K562 (cell line): ENCODE results near the gene WDR55. TPM values are rescaled to one million over a fixed set of nuclear protein-coding genes. Genes with fewer than 3 reads are reported as not detected.

Source experiments
- CSDE1 ChIP-seq, 2 experiments: fragments of 450-650 bp; IDR thresholded peaks; 2 replicates each; pipeline ENCODE4 v1.6.1; 2016; ENCODE audit warnings: mild to moderate bottlenecking in 1 of 2
- FOXM1 ChIP-seq, 2 experiments: fragments of 450-650 bp in 1 of 2; sonication (generic) in 1 of 2; formaldehyde crosslinking in 1 of 2; IDR thresholded peaks; 2 replicates each; pipeline versions ENCODE4 v1.6.1 to v1.9.0; 2017 to 2022; ENCODE audit warnings: low read depth in 2 of 2, mild to moderate bottlenecking in 2 of 2, missing genetic modification reagents in 1 of 2, moderate library complexity in 1 of 2
- GABPB1 ChIP-seq: sonication (generic); formaldehyde crosslinking; IDR thresholded peaks from 2 replicates; pipeline ENCODE4 v1.8.0; 2022; ENCODE audit warnings: mild to moderate bottlenecking, missing genetic modification reagents
- GATAD2A ChIP-seq: fragments of 450-650 bp; IDR thresholded peaks from 2 replicates; pipeline ENCODE4 v1.6.1; 2017
- HIVEP1 ChIP-seq: fragments of 250-450 bp; sonication (Bioruptor Pico); IDR thresholded peaks from 2 replicates; pipeline ENCODE4 v1.4.0; 2020; ENCODE audit warnings: mild to moderate bottlenecking
- HMG20B ChIP-seq: fragments of 250-450 bp; sonication (Bioruptor Pico); IDR thresholded peaks from 2 replicates; pipeline ENCODE4 v1.5.0; 2021; ENCODE audit warnings: mild to moderate bottlenecking
- IRF1 ChIP-seq: sonication (generic); formaldehyde crosslinking; IDR thresholded peaks from 2 replicates; pipeline ENCODE4 v1.8.0; 2022; ENCODE audit warnings: missing genetic modification reagents, mild to moderate bottlenecking, borderline replicate concordance
- MTA2 ChIP-seq: fragments of 450-650 bp; IDR thresholded peaks from 2 replicates; pipeline ENCODE4 v1.6.1; 2016; ENCODE audit warnings: low read depth
- NBN ChIP-seq: fragments of 450-650 bp; IDR thresholded peaks from 2 replicates; pipeline ENCODE4 v1.6.1; 2016; ENCODE audit warnings: low read depth, mild to moderate bottlenecking
- PPARD ChIP-seq: fragments of 250-450 bp; sonication (Bioruptor Pico); IDR thresholded peaks from 2 replicates; pipeline ENCODE4 v1.8.0; 2022; ENCODE audit warnings: inconsistent platforms, mild to moderate bottlenecking, moderate library complexity
- PTRF ChIP-seq: fragments of 450-650 bp; IDR thresholded peaks from 2 replicates; pipeline ENCODE4 v1.6.1; 2016; ENCODE audit warnings: mild to moderate bottlenecking, missing genetic modification characterization, missing compliant biosample characterization
- RBBP5 ChIP-seq: fragments of 200-600 bp; sonication (generic); IDR thresholded peaks from 2 replicates; pipeline ENCODE4 v1.6.1; 2012; ENCODE audit warnings: borderline replicate concordance, mild to moderate bottlenecking, low read length, control low read depth, inconsistent platforms; ENCODE audit not compliant: insufficient read depth, poor library complexity, severe bottlenecking
- RBM17 ChIP-seq: fragments of 200-400 bp; formaldehyde crosslinking; IDR thresholded peaks from 2 replicates; pipeline ENCODE4 v1.6.1; 2017; ENCODE audit warnings: low read depth, mild to moderate bottlenecking, low read length, borderline replicate concordance
- SIN3A ChIP-seq, 2 experiments: fragments of 150-350 bp in 1 of 2; IDR thresholded peaks; 2 replicates each; pipeline ENCODE4 v1.6.1; 2011 to 2016; ENCODE audit warnings: borderline replicate concordance in 2 of 2, low read depth in 2 of 2, low read length in 2 of 2, mild to moderate bottlenecking in 2 of 2, moderate library complexity in 2 of 2; ENCODE audit not compliant: control insufficient read depth in 1 of 2
- SRSF7 ChIP-seq: fragments of 200-400 bp; formaldehyde crosslinking; optimal IDR thresholded peaks from 2 replicates; pipeline ENCODE3; 2017; ENCODE audit warnings: mild to moderate bottlenecking, low read depth, low read length
- TCF7 ChIP-seq: sonication (generic); IDR thresholded peaks from 2 replicates; pipeline ENCODE4 v1.6.1; 2016; ENCODE audit warnings: antibody characterized with exemption, borderline replicate concordance
- TRIM25 ChIP-seq: fragments of 450-650 bp; IDR thresholded peaks from 2 replicates; pipeline ENCODE4 v1.7.0; 2016; ENCODE audit warnings: borderline replicate concordance
- ZC3H8 ChIP-seq: fragments of 450-650 bp; IDR thresholded peaks from 2 replicates; pipeline ENCODE4 v1.6.1; 2017
- ZNF445 ChIP-seq: fragments of 250-450 bp; sonication (Bioruptor Pico); IDR thresholded peaks from 2 replicates; pipeline ENCODE4 v1.4.0; 2020; ENCODE audit warnings: low read depth, mild to moderate bottlenecking, moderate library complexity
- polyA plus RNA-seq, 8 experiments: library from polyadenylated mRNA; depleted of rRNA in 4 of 8; stranded (reverse) in 5 of 8; unstranded in 3 of 8; fragments of >200 nt; fragmentation: Nextera tagmentation in 2 of 8; fragmentation: Illumina TruSeq in 1 of 8; extraction: Ambion mirVana in 2 of 8; extraction: Trizol in 1 of 8; gene quantifications; 2 replicates each; pipeline versions ENCODE4 v1.2.1 to v1.2.3, GENCODE V29; 2011 to 2014; ENCODE audit warnings: inconsistent platforms in 1 of 8, missing spikeins in 1 of 8
- total RNA-seq, 7 experiments: library from RNA; depleted of rRNA in 6 of 7; stranded (reverse); fragments of >200 nt in 6 of 7; fragmentation: Illumina TruSeq in 2 of 7; extraction: Trizol in 2 of 7; gene quantifications; 2 replicates each; pipeline versions ENCODE4 v1.2.1 to v1.2.3, GENCODE V29; 2011 to 2021; ENCODE audit warnings: low replicate concordance in 1 of 7
- TF ChIP-seq, protein P1 (sequence below): fragments of 450-650 bp; IDR thresholded peaks from 2 replicates; pipeline ENCODE4 v1.6.1; 2016; ENCODE audit warnings: missing biosample characterization, missing genetic modification characterization
- TF ChIP-seq, protein P2 (sequence below): sonication (generic); formaldehyde crosslinking; IDR thresholded peaks from 2 replicates; pipeline ENCODE4 v1.8.1; 2022; ENCODE audit warnings: missing genetic modification reagents

WDR55 gene
- total and polyA plus RNA-seq, 9 of the 15 experiments (the other 6 are each of a cell fraction or from before 2014, with no cell fraction given): 5.2 to 45.0 (median 29.3) TPM

DNA sequence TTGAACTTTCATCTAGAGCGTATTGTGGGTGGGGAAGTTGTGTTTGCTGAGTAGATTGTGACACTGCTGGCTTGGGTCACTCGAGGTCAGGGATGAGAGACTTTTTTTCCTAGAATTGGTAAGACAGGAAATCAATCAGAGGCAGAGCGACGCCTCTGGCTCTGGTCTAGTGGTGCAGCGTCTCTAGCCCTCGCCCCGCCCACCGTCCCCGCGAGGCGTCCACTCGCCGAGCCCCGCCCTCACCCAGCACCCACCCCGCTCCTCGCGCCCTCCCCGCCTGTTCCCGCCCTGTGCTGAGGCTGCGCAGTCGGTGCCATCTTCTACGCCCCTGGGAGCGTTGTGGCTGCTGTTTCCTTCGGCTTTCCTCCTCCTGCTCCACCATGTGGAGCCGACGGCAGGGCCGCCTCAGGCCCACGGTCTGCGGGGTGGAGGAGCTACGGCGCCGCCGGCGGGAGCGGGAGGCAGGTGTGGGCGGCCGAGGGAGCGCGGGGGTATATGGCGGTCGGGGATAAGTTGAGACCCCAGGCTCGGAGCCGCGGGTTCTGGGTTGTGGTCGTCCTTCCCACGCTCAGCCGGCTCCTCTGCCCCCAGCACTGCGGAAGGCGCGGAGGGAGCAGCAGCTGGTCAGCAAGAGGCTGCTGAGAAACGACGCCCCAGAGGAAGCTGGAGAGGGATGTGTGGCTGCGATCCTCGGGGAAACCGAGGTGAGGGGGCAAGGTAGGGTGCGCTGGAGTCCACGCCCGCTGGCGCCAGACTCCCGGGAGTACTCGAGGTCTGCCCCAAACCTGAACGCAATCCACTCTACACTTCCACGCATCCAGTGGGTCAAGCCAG is 25.3 kb upstream of the WDR55 start, which contains the start of gene TMCO6 (continued):
- no peak for TF ChIP-seq IRF1 (CRISPR knock-in tag)
- no peak for TF ChIP-seq HMG20B (CRISPR knock-in tag)
- TF ChIP-seq, protein P1, sequence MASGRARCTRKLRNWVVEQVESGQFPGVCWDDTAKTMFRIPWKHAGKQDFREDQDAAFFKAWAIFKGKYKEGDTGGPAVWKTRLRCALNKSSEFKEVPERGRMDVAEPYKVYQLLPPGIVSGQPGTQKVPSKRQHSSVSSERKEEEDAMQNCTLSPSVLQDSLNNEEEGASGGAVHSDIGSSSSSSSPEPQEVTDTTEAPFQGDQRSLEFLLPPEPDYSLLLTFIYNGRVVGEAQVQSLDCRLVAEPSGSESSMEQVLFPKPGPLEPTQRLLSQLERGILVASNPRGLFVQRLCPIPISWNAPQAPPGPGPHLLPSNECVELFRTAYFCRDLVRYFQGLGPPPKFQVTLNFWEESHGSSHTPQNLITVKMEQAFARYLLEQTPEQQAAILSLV: no peak
- TF ChIP-seq PPARD: no peak
- 0 out of 2 replicates have a peak, but pooled peaks have one; percentile 52 for TF ChIP-seq GATAD2A
- TF ChIP-seq ZC3H8: no peak
- no peak for TF ChIP-seq CSDE1 (IDR thresholded peaks at IDR 0.05)
- no peak for TF ChIP-seq HIVEP1 (CRISPR knock-in tag)
- TF ChIP-seq TRIM25: no peak
- TF ChIP-seq SIN3A (IDR thresholded peaks at IDR 0.05; ENCODE audit: borderline replicate concordance in 2 of 2, control insufficient read depth in 1 of 2, low read depth in 2 of 2, low read length in 2 of 2): peak in 1 of 2 experiments; percentile 60; a peak in 1 of 4 replicates
- no peak for TF ChIP-seq ZNF445
- no peak; the same call in 1 of the 2 replicates for TF ChIP-seq TCF7
- no peak for TF ChIP-seq PTRF (tag)
- peak; percentile 63; the same call in 1 of the 2 replicates for TF ChIP-seq NBN
- TF ChIP-seq GABPB1 (CRISPR knock-in tag): peak; percentile 81
- no peak for TF ChIP-seq SRSF7
- TF ChIP-seq MTA2: no peak
- peak; percentile 61 for TF ChIP-seq RBBP5
- TF ChIP-seq RBM17: no peak
- TF ChIP-seq FOXM1 (IDR thresholded peaks at IDR 0.05; ENCODE audit: low read depth): no peak
- no peak for TF ChIP-seq FOXM1 (CRISPR knock-in tag; IDR thresholded peaks at IDR 0.05; ENCODE audit: low read depth)
- TF ChIP-seq, protein P2, sequence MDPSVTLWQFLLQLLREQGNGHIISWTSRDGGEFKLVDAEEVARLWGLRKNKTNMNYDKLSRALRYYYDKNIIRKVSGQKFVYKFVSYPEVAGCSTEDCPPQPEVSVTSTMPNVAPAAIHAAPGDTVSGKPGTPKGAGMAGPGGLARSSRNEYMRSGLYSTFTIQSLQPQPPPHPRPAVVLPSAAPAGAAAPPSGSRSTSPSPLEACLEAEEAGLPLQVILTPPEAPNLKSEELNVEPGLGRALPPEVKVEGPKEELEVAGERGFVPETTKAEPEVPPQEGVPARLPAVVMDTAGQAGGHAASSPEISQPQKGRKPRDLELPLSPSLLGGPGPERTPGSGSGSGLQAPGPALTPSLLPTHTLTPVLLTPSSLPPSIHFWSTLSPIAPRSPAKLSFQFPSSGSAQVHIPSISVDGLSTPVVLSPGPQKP: no peak
